Neutrophil (primary cell): ENCODE measurements around the gene MEIG1.

Source experiments
- H3K27ac ChIP-seq: fragments of 200-600 bp; sonication (generic); 2 replicates; pipeline ENCODE4 v1.5.1; 2016; ENCODE audit warnings: mild to moderate bottlenecking, moderate library complexity
- H3K27me3 ChIP-seq: fragments of 200-600 bp; sonication (generic); 2 replicates; pipeline ENCODE4 v1.6.0; 2016; ENCODE audit warnings: mild to moderate bottlenecking
- H3K36me3 ChIP-seq: fragments of 200-600 bp; sonication (generic); 2 replicates; pipeline ENCODE4 v1.5.1; 2017
- H3K4me1 ChIP-seq, 2 experiments: fragments of 200-600 bp in 1 of 2; sonication (generic) in 1 of 2; 1 replicate in 1 of 2; 2 replicates in 1 of 2; pipeline versions ENCODE4 v1.5.1 to v1.6.1; 2013 to 2016; ENCODE audit warnings: low read depth in 1 of 2, low read length in 1 of 2, mild to moderate bottlenecking in 1 of 2, moderate library complexity in 1 of 2; ENCODE audit not compliant: control insufficient read depth in 1 of 2, insufficient read depth in 1 of 2
- H3K4me3 ChIP-seq, 2 experiments: fragments of 200-600 bp in 1 of 2; sonication (generic) in 1 of 2; 1 replicate in 1 of 2; 2 replicates in 1 of 2; pipeline ENCODE4 v1.5.1; 2013 to 2016; ENCODE audit warnings: low read depth in 1 of 2, low read length in 1 of 2, mild to moderate bottlenecking in 1 of 2, moderate library complexity in 1 of 2
- H3K9me3 ChIP-seq: fragments of 200-600 bp; sonication (generic); 2 replicates; pipeline ENCODE4 v1.5.1; 2016
- CTCF ChIP-seq: fragments of 200-600 bp; sonication (generic); IDR thresholded peaks from 2 replicates; pipeline ENCODE4 v1.5.1; 2016; ENCODE audit warnings: antibody characterized with exemption

The MEIG1 gene

GRCh38 chr10:14959221-14960057 lies at the start of gene MEIG1:
MEIG1 (plus strand) TSS chr10:14959388; CDS start chr10:14966469, 7,081 bp downstream.
- peak within 1 kb of the TSS; percentile 76 to 86 for H3K4me3 ChIP-seq
- peaks cover 21 to 24% of the 10 kb centered on the region in 2 experiments for H3K4me1 ChIP-seq
- H3K27ac ChIP-seq, result peak within 1 kb of the TSS; percentile 76
- no peaks in the 10 kb centered on the region for H3K27me3 ChIP-seq
- TF ChIP-seq CTCF, result no peak
- no peaks in the 10 kb centered on the region for H3K36me3 ChIP-seq
- H3K9me3 ChIP-seq, result no peaks in the 10 kb centered on the region

GRCh38 chr10:14910953-14911352 lies 48.2 kb upstream of the MEIG1 start:
- TF ChIP-seq CTCF, result no peak
- H3K4me1 ChIP-seq, result no peaks in the 10 kb centered on the region
- no peaks in the 10 kb centered on the region for H3K27me3 ChIP-seq
- H3K36me3 ChIP-seq, result peaks cover 76% of the 10 kb centered on the region
- no peak overlapping the region for H3K27ac ChIP-seq
- H3K4me3 ChIP-seq, result no peak overlapping the region
- H3K9me3 ChIP-seq, result no peaks in the 10 kb centered on the region

GRCh38 chr10:14911801-14912200 lies 47.4 kb upstream of the MEIG1 start:
- no peak overlapping the region for H3K27ac ChIP-seq
- no peaks in the 10 kb centered on the region for H3K27me3 ChIP-seq
- no peaks in the 10 kb centered on the region for H3K9me3 ChIP-seq
- H3K36me3 ChIP-seq, result peaks cover 73% of the 10 kb centered on the region
- no peaks in the 10 kb centered on the region for H3K4me1 ChIP-seq
- TF ChIP-seq CTCF, result no peak
- H3K4me3 ChIP-seq, result no peak overlapping the region

- no peaks in the 10 kb centered on the region for H3K4me1 ChIP-seq
- no peaks in the 10 kb centered on the region for H3K27me3 ChIP-seq
- TF ChIP-seq CTCF, result no peak
- peaks cover 79% of the 10 kb centered on the region for H3K36me3 ChIP-seq
- no peak overlapping the region for H3K4me3 ChIP-seq
- H3K27ac ChIP-seq, result no peak overlapping the region
- H3K9me3 ChIP-seq, result no peaks in the 10 kb centered on the region
Measured at GRCh38 chr10:14916600-14916999, 42.6 kb upstream of the MEIG1 start.

- Histone ChIP-seq H3K27me3 (no peaks in the 10 kb centered on the region), H3K27ac (no peak overlapping the region), H3K36me3 (peaks cover 79% of the 10 kb centered on the region), H3K9me3 (no peaks in the 10 kb centered on the region), H3K4me3 (no peak overlapping the region), H3K4me1 (no peaks in the 10 kb centered on the region)
- no peak for TF ChIP-seq CTCF
Measured at GRCh38 chr10:14917827-14918226, 41.4 kb upstream of the MEIG1 start.
